HG03064 (cell line): ENCODE data around the gene SHISA5.
"Not testable (repeated sequence)": the region's sequence is repeated elsewhere in the genome, so short reads cannot be mapped to it uniquely, and the experiment has no call there.

Experiments used
- ATAC-seq: cut with Tn5 transposase; IDR thresholded peaks from one replicate; pipeline ENCODE4 v1.9.1; 2021; ENCODE audit warnings: low read depth; ENCODE audit not compliant: unreplicated experiment

SHISA5 gene, protein sequence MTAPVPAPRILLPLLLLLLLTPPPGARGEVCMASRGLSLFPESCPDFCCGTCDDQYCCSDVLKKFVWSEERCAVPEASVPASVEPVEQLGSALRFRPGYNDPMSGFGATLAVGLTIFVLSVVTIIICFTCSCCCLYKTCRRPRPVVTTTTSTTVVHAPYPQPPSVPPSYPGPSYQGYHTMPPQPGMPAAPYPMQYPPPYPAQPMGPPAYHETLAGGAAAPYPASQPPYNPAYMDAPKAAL

DNA sequence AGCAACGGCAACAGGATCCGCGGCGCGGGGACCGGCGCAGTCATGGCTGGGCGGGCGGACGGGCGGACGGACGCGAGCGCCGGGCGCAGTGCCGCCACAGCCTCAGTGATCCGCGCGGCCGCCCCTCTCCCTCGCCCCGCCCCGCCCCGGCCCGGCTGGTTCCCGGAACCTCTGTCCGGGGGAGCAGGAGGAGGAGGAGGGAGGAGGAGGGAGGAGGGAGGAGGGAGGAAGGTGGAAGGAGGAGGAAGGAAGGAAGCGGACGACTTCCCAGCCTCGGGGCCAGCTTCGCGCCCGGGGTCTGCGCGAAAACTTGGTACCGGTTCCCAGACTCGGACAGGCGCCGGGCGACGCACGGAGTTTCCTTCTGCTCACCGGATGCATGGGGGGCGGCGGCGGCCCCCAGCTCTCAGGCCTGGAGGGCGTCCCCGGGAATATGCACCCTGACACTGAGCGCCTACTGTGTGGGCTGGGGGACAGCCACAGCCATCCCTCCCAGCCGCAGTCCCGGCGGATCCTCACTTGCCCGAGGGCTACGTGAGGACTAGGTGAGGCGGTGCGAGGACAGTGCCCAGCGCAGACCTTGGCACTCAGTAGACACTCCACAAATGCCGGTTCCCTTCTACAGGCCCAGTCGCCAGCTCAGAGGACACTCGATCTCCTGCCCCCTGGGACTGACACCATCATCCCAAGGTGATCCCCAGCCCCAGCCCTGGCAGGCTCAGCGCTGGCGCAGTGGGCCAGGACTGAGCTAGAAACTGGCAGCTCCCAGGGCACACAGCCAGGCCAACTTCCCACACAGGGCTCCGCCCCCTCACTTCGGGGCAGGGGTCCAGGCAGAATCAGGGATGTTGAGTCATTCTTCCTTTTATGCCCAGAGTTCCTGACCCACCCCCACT is at the start of gene SHISA5:
SHISA5 (minus strand) TSS at position 124 of the 896 bp plus-strand sequence; CDS start at position 44, 80 bp downstream.
- no peak for ATAC-seq

- ATAC-seq: no peak
Observed at GRCh38 chr3:48553361-48553760, 49.4 kb upstream of the SHISA5 start.

DNA sequence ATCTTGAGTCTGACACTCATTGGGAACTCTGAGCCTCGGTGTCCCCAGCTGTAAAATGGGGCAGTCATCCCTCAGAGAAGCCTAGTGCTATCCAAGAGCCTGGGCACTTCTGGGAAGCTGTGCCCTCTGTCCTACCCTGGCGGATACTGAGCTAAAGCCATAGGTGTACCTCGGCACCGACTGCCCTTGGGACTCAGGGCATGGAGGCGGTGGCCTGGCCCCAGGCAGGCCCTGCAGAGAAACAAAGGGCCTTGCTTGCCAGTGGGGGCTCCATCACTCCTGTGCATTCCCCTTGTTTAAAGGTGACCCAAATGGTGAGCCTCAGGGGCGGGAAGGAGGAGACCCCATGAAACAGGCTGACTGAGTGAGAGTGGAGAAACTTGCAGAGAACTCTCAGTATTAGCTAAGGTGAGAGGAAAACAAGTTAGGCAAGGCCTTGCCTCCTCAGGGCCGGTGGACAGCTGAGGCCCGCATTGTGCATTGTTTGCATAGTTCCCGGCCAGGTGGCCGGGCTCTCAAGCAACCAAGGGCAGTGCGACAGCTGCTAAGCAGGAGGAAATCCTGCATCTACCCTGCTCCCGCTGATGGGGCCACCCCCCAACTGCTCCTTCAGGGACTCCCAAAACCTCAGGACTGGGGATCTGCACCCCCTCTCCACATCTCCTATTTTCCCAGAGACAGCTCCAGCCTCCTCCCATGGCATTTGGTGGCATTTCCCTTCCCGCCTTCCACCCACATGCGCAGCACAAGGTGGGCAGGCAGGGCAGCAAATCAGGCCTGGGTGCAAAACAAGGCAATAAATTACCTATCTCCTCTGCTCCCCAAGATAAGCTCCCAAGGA is 48.4 kb upstream of the SHISA5 start:
- ATAC-seq: no peak

- ATAC-seq: not testable (repeated sequence)
Observed at GRCh38 chr3:48551651-48552050, 47.7 kb upstream of the SHISA5 start.

- ATAC-seq: no peak
Observed at GRCh38 chr3:48548729-48549705, 45.0 kb upstream of the SHISA5 start.

- ATAC-seq: no peak
Observed at GRCh38 chr3:48548126-48548525, 44.2 kb upstream of the SHISA5 start.

DNA sequence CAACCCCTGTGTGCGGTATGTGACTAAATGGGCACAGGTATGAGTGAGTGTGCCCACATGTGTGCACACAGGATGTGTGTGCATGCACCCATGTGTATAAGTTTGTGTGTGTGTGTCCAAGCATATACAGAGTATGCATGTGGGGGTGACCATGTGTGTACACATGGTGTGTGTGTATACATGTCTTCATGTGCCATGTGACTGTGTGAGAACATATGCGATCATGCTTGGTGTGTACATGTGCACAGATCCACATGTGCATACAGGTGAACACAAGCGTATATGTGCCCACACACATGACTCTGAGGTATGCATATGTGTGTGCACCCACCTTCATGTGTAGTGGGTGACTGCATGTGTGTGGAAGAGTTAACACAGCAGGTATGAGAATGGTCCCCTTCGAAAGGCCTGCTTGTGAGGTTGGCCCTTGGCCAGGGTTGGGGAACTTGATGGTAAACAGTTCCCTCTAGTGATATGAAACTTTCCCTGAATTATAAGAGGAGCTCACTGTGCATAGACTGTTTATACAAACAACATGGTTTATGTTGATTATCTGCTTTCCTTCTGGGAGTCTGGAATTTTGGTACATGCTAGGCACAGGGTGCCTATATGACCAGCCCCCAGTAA is 42.3 kb upstream of the SHISA5 start:
- no peak for ATAC-seq

GRCh38 chr3:48544141-48544540 is 40.2 kb upstream of the SHISA5 start:
- ATAC-seq: no peak

- no peak for ATAC-seq
Observed at GRCh38 chr3:48543271-48543866, 39.4 kb upstream of the SHISA5 start.

- ATAC-seq: no peak
Observed at GRCh38 chr3:48538451-48538850, 34.5 kb upstream of the SHISA5 start.

- ATAC-seq: no peak
Observed at GRCh38 chr3:48536785-48537184, 32.8 kb upstream of the SHISA5 start.

DNA sequence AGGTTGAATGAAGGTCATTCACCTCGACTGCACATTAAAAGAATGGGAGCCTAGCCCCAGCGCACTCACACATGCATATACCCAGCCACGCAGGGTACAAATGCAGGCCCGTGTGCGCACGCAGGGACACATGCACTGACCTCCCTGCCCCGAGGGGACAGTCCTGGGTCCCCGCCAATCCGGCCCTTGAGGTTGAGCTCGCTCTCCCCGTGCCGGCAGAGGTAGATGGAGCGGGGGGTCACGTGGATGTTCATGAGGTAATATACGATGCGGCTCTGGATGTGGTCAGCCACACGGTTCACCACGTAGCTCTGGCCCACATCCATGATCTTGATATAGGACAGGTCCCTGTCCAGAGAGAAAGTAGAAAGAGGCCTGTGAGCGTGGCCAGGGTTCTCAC is 32.1 kb upstream of the SHISA5 start:
- ATAC-seq: no peak

GRCh38 chr3:48535578-48535977 is 31.6 kb upstream of the SHISA5 start:
- ATAC-seq: no peak

- no peak for ATAC-seq
Observed at GRCh38 chr3:48532977-48533337, 29.0 kb upstream of the SHISA5 start.

GRCh38 chr3:48532271-48532976 is 28.4 kb upstream of the SHISA5 start:
- ATAC-seq: no peak

DNA sequence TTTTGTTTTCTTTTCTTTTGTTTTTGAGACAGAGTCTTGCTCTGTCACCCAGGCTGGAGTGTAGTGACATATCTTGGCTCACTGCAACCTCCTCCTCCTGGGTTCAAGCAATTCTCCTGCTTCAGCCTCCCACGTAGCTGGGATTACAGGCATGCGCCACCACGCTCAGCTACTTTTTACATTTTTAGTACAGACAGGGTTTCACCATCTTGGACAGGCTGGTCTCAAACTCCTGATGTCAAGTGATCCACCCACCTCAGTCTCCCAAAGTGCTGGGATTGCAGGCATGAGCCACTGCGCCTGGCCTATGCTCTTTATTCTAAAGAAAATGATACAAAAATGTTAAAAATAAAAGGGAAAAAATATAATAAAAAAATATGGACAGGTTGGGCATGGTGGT is 26.7 kb upstream of the SHISA5 start:
- not testable (repeated sequence) for ATAC-seq

- ATAC-seq: no peak
Observed at GRCh38 chr3:48528754-48529153, 24.8 kb upstream of the SHISA5 start.

DNA sequence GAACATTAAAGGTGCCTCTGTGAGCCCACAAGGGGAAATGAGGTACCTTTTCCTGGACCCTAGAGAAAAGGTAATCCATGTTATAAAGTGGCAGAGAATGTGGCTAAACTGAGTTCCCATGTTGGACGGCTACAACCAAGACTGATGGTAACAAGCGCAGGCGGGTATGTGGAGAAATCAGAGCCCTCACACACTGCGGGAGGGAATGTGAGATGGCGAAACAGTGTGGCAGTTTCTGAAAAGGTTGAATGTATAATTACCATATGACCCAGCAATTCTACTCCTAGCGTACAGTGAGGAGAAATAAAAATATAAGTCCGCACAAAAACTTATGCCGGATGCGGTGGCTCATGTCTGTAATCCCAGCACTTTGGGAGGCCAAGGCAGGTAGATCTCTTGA is 24.1 kb upstream of the SHISA5 start:
- no peak for ATAC-seq
